ENCODE data around the gene MYO7B. TPM values are rescaled to one million over a fixed set of nuclear protein-coding genes. Genes with fewer than 3 reads are reported as not detected.
A peak's percentile ranks its signal among the peaks of the same experiment; 100 is the strongest.

The MYO7B gene
- total and polyA plus RNA-seq, 12 donors: 0.13 to 1.5 (median 0.32) TPM; not detected in 1

GRCh38 chr2:127580167-127581049, 44.9 kb downstream of the MYO7B start:
- H3K27me3 ChIP-seq: no peaks in the 10 kb centered on the region
- intact Hi-C loops (cut with DNase I): no loop called here
- no peak for TF ChIP-seq POLR2A (IDR thresholded peaks at IDR 0.05)
- TF ChIP-seq, protein P1, sequence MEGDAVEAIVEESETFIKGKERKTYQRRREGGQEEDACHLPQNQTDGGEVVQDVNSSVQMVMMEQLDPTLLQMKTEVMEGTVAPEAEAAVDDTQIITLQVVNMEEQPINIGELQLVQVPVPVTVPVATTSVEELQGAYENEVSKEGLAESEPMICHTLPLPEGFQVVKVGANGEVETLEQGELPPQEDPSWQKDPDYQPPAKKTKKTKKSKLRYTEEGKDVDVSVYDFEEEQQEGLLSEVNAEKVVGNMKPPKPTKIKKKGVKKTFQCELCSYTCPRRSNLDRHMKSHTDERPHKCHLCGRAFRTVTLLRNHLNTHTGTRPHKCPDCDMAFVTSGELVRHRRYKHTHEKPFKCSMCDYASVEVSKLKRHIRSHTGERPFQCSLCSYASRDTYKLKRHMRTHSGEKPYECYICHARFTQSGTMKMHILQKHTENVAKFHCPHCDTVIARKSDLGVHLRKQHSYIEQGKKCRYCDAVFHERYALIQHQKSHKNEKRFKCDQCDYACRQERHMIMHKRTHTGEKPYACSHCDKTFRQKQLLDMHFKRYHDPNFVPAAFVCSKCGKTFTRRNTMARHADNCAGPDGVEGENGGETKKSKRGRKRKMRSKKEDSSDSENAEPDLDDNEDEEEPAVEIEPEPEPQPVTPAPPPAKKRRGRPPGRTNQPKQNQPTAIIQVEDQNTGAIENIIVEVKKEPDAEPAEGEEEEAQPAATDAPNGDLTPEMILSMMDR (IDR thresholded peaks at IDR 0.05): no peak
- no peak overlapping the region for H3K4me3 ChIP-seq
- H3K36me3 ChIP-seq (replicated peaks in 1 of 2): no peaks in the 10 kb centered on the region
- H3K9me3 ChIP-seq (replicated peaks in 1 of 3): no peaks in the 10 kb centered on the region
- peaks cover 3 to 4% of the 10 kb centered on the region in 2 donors for H3K4me1 ChIP-seq (replicated peaks in 1 of 2)
- no peak overlapping the region for H3K27ac ChIP-seq
- DNase-seq: peak in 2 of 7 donors; percentile 5 to 25
- 76 to 84% (median 82%) methylated on average over 19 to 24 of the region's 24 CpGs for WGBS, 4 donors

GRCh38 chr2:127581050-127581345, 45.5 kb downstream of the MYO7B start:
- Histone ChIP-seq H3K36me3 (replicated peaks in 1 of 2) (no peaks in the 10 kb centered on the region), H3K27me3 (no peaks in the 10 kb centered on the region), H3K4me1 (replicated peaks in 1 of 2) (peaks cover 2 to 3% of the 10 kb centered on the region in 2 donors), H3K27ac (no peak overlapping the region), H3K9me3 (replicated peaks in 1 of 3) (no peaks in the 10 kb centered on the region), H3K4me3 (no peak overlapping the region)
- TF ChIP-seq POLR2A (IDR thresholded peaks at IDR 0.05): no peak
- TF ChIP-seq, protein P1 (IDR thresholded peaks at IDR 0.05): no peak
- WGBS, 4 donors: 71 to 89% (median 85%) methylated on average over 4 of the region's 4 CpGs
- intact Hi-C loops (cut with DNase I): no loop called here
- peak in 1 of 7 donors; percentile 11 for DNase-seq

DNA sequence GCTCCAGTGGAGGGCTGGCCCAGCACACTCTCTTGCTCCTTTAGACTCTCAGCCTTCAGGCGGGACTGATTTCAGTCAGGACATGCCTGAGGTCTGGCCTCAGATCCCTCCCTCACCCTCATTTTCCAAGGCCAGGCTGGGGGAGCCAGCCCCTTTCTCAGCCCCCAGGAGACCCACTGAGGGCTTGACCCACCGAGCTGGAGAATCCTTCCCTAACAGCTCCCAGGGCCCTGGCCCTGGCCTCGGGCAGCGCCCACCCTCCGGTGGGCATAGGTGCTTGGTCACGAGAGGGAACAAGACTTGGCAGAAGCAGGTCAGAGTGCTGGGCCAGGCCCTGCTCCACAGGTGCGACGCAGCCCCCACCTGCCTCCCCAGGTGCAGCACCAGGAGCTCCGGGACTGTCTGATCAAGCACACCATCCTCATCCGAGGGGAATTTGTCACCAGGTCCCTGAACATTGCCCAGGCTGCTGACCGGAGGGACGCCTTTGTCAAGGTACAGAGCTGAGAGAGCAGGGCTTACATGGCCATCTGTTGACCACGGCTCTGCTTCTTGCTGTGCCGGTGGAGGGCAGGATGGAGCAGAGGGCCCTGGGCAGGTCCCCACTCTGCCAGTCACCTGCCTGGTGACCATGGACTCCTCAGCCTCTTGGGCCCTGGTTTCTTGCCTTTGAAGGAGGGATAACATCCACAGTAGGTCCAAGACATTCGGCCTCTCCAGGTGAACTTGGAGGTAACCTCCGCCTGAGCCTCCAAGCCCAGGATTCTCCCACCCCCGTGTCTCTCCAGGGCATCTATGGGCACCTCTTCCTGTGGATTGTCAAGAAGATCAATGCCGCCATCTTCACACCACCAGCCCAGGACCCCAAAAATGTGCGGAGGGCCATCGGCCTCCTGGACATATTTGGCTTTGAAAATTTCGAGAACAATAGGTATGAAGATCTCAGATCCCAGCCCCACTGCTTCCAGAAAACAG, 46.3 kb downstream of the MYO7B start:
- H3K9me3 ChIP-seq (replicated peaks in 1 of 3): no peaks in the 10 kb centered on the region
- H3K4me1 ChIP-seq (replicated peaks in 1 of 2): no peaks in the 10 kb centered on the region
- H3K4me3 ChIP-seq: no peak overlapping the region
- H3K27me3 ChIP-seq: no peaks in the 10 kb centered on the region
- no peak overlapping the region for H3K27ac ChIP-seq
- WGBS, 4 donors: 90 to 94% (median 91%) methylated on average over 9 to 21 of the region's 21 CpGs
- peak in 1 of 7 donors; percentile 24 for DNase-seq
- TF ChIP-seq, protein P1 (IDR thresholded peaks at IDR 0.05): no peak
- TF ChIP-seq POLR2A (IDR thresholded peaks at IDR 0.05): no peak
- intact Hi-C loops (cut with DNase I): no loop called here
- H3K36me3 ChIP-seq (replicated peaks in 1 of 2): no peaks in the 10 kb centered on the region
